Fibroblast of lung (primary cell): Measurements from ENCODE around the gene ATP13A1. TPM values are rescaled to one million over a fixed set of nuclear protein-coding genes. Genes with fewer than 3 reads are reported as not detected.
"Not testable (repeated sequence)": the region's sequence is repeated elsewhere in the genome, so short reads cannot be mapped to it uniquely, and the experiment has no call there.

ENCODE experiments used
- DNase-seq, 2 donors: peaks; one replicate each; pipeline versions ENCODE4 v3.0.0 to v3.0.0-alpha.2; 2010; ENCODE audit warnings: low read depth in 2 of 2
- H2AFZ ChIP-seq: 2 replicates; pipeline ENCODE4 v1.5.1; 2012; ENCODE audit warnings: low read length, control low read depth, inconsistent platforms
- H3K27ac ChIP-seq: 2 replicates; pipeline ENCODE4 v1.5.1; 2011; ENCODE audit warnings: low read length, control low read depth; ENCODE audit not compliant: insufficient read depth
- H3K27me3 ChIP-seq: 2 replicates; pipeline ENCODE4 v1.5.1; 2011; ENCODE audit warnings: mild to moderate bottlenecking, low read length; ENCODE audit not compliant: control insufficient read depth, insufficient read depth
- H3K36me3 ChIP-seq: 2 replicates; pipeline ENCODE4 v1.5.1; 2011; ENCODE audit warnings: low read length; ENCODE audit not compliant: control insufficient read depth, insufficient read depth
- H3K4me1 ChIP-seq: 2 replicates; pipeline ENCODE4 v1.5.1; 2011; ENCODE audit warnings: low read length; ENCODE audit not compliant: control insufficient read depth, insufficient read depth; ENCODE audit errors: extremely low read depth
- H3K4me2 ChIP-seq: 2 replicates; pipeline ENCODE4 v1.5.1; 2011; ENCODE audit warnings: low read length, control low read depth; ENCODE audit not compliant: insufficient read depth; ENCODE audit errors: extremely low read depth
- H3K4me3 ChIP-seq, 4 experiments: fragments of 200-600 bp in 1 of 4; sonication (generic) in 1 of 4; replicated peaks in 1 of 4; 2 replicates each; pipeline ENCODE4 v1.5.1; 2011 to 2016; ENCODE audit warnings: low read length in 4 of 4, low read depth in 3 of 4, mild to moderate bottlenecking in 3 of 4, control low read depth in 2 of 4, inconsistent platforms in 1 of 4, mixed read lengths in 1 of 4; ENCODE audit not compliant: insufficient read depth in 1 of 4; ENCODE audit errors: control extremely low read depth in 1 of 4
- H3K79me2 ChIP-seq: 2 replicates; pipeline ENCODE4 v1.5.1; 2012; ENCODE audit warnings: mild to moderate bottlenecking, low read length, inconsistent platforms; ENCODE audit not compliant: control insufficient read depth, insufficient read depth
- H3K9ac ChIP-seq: 2 replicates; pipeline ENCODE4 v1.5.1; 2011; ENCODE audit warnings: mild to moderate bottlenecking, low read length, control low read depth; ENCODE audit not compliant: insufficient read depth
- H3K9me3 ChIP-seq: 2 replicates; pipeline ENCODE4 v1.5.1; 2012; ENCODE audit warnings: low read depth, low read length; ENCODE audit not compliant: control insufficient read depth, insufficient read depth
- H4K20me1 ChIP-seq: 2 replicates; pipeline ENCODE4 v1.5.1; 2011; ENCODE audit warnings: low read length; ENCODE audit not compliant: control insufficient read depth, insufficient read depth; ENCODE audit errors: extremely low read depth
- CTCF ChIP-seq, 2 donors: IDR thresholded peaks in 1 of 2; conservative IDR thresholded peaks in 1 of 2; 1 replicate in 1 of 2; 2 replicates in 1 of 2; pipeline ENCODE4 v1.5.1; 2011 to 2012; ENCODE audit warnings: low read length in 2 of 2, control low read depth in 1 of 2, inconsistent platforms in 1 of 2, low read depth in 1 of 2, mild to moderate bottlenecking in 1 of 2
- EZH2 ChIP-seq: IDR thresholded peaks from 2 replicates; pipeline ENCODE4 v1.5.1; 2012; ENCODE audit warnings: low read length, control low read depth, mild to moderate bottlenecking; ENCODE audit errors: missing control alignments
- polyA plus RNA-seq, 2 donors: library from polyadenylated mRNA; depleted of rRNA in 1 of 2; stranded (reverse) in 1 of 2; unstranded in 1 of 2; fragments of >200 nt; gene quantifications; 2 replicates each; pipeline ENCODE4 v1.2.1, GENCODE V29; 2011 to 2012; ENCODE audit warnings: missing spikeins in 1 of 2
- total RNA-seq: library from RNA; depleted of rRNA; stranded (reverse); fragments of >200 nt; gene quantifications from 2 replicates; pipeline ENCODE4 v1.2.1, GENCODE V29; 2014

The ATP13A1 gene
- total and polyA plus RNA-seq, 2 donors (not counting 1 experiment from before 2014, with no cell fraction given) = 8.5 to 25.4 TPM

- no peak overlapping the region for H2AFZ ChIP-seq
- H4K20me1 ChIP-seq = no peaks in the 10 kb centered on the region
- no peaks in the 10 kb centered on the region for H3K9me3 ChIP-seq
- TF ChIP-seq CTCF (conservative IDR thresholded peaks at IDR 0.05 in 1 of 2, IDR thresholded peaks at IDR 0.05 in 1 of 2; ENCODE audit: low read depth in 1 of 2, low read length in 2 of 2) (no peak), EZH2 (no peak)
- peaks cover 2% of the 10 kb centered on the region for H3K4me1 ChIP-seq
- H3K27me3 ChIP-seq = no peaks in the 10 kb centered on the region
- no peak overlapping the region for H3K27ac ChIP-seq
- H3K36me3 ChIP-seq = no peaks in the 10 kb centered on the region
- no peaks in the 10 kb centered on the region for H3K79me2 ChIP-seq
- DNase-seq = no peak
- no peak overlapping the region for H3K4me2 ChIP-seq
- H3K9ac ChIP-seq = no peak overlapping the region
- H3K4me3 ChIP-seq = peak overlapping the region in 1 of 4 experiments; percentile 85
Observed at GRCh38 chr19:19670070-19670551, 6.6 kb upstream of the ATP13A1 start.

- peak within 1 kb of the TSS; percentile 87 for H3K4me2 ChIP-seq
- peak within 1 kb of the TSS; percentile 85 for H3K9ac ChIP-seq
- no peaks in the 10 kb centered on the region for H3K27me3 ChIP-seq
- H2AFZ ChIP-seq = peak within 1 kb of the TSS; percentile 96
- H3K9me3 ChIP-seq = no peaks in the 10 kb centered on the region
- H3K79me2 ChIP-seq = no peaks in the 10 kb centered on the region
- peak; percentile 84 to 88 for DNase-seq
- H3K4me1 ChIP-seq = peaks cover 2% of the 10 kb centered on the region
- TF ChIP-seq CTCF (conservative IDR thresholded peaks at IDR 0.05 in 1 of 2, IDR thresholded peaks at IDR 0.05 in 1 of 2; ENCODE audit: low read depth in 1 of 2, low read length in 2 of 2) = no peak
- TF ChIP-seq EZH2 = no peak
- peak within 1 kb of the TSS; percentile 82 for H3K27ac ChIP-seq
- H3K4me3 ChIP-seq = peak within 1 kb of the TSS; percentile 62 to 96 (median 78)
- no peaks in the 10 kb centered on the region for H4K20me1 ChIP-seq
- H3K36me3 ChIP-seq = no peaks in the 10 kb centered on the region
Observed at GRCh38 chr19:19668230-19669012, 4.9 kb upstream of the ATP13A1 start, which contains the start of gene ZNF101. ZNF101 (plus strand) TSS chr19:19668839; CDS start chr19:19668964, 125 bp downstream.

- not testable (repeated sequence) for H3K36me3 ChIP-seq
Observed at GRCh38 chr19:19665420-19665948, 2.0 kb upstream of the ATP13A1 start.

More at GRCh38 chr19:19665420-19665948, 2.0 kb upstream of the ATP13A1 start:
- H3K79me2 ChIP-seq = peaks cover 25% of the 10 kb centered on the region
- H3K4me3 ChIP-seq, H3K27me3 ChIP-seq, H3K9ac ChIP-seq, H3K9me3 ChIP-seq, H4K20me1 ChIP-seq, H3K4me2 ChIP-seq, H2AFZ ChIP-seq, DNase-seq, H3K4me1 ChIP-seq, H3K27ac ChIP-seq: not testable (repeated sequence)
